Spleen (tissue), 7 donors: ENCODE data around the gene SEC22C.
"Not testable (repeated sequence)": the region's sequence is repeated elsewhere in the genome, so short reads cannot be mapped to it uniquely, and the experiment has no call there.

Experiments
- CTCF ChIP-seq, 11 experiments: fragments of 200-600 bp in 7 of 11; fragments of 450-650 bp in 4 of 11; sonication (generic) in 4 of 11; IDR thresholded peaks in 8 of 11; conservative IDR thresholded peaks in 3 of 11; 1 replicate in 7 of 11; 2 replicates in 4 of 11; pipeline versions ENCODE4 v1.4.0 to v1.8.0; 2016 to 2021; ENCODE audit warnings: antibody characterized with exemption in 11 of 11, inconsistent platforms in 4 of 11, mild to moderate bottlenecking in 1 of 11
- POLR2A ChIP-seq, 3 donors: fragments of 450-650 bp; IDR thresholded peaks; one replicate each; pipeline ENCODE4 v1.5.1; 2017; ENCODE audit warnings: antibody characterized with exemption in 3 of 3, mild to moderate bottlenecking in 1 of 3
- POLR2AphosphoS5 ChIP-seq, 3 donors: sonication (generic); formaldehyde crosslinking; IDR thresholded peaks; one replicate each; pipeline ENCODE4 v1.5.1; 2017; ENCODE audit warnings: antibody characterized with exemption in 3 of 3
- donor health status: DM: no; HTN: no; CAD: no; lungs with moderate emphysema.
- donor health status: DM: no; HTN: no; CAD: no.
- donor health status: DM: no; HTN: no; CAD: no.

- not testable (repeated sequence) for TF ChIP-seq CTCF (IDR thresholded peaks at IDR 0.05 in 8 of 11, conservative IDR thresholded peaks at IDR 0.05 in 3 of 11); POLR2AphosphoS5 (IDR thresholded peaks at IDR 0.05); POLR2A (IDR thresholded peaks at IDR 0.05)
These were observed 15.3 kb upstream of the SEC22C start for GRCh38 chr3:42597098-42597497.
